B cell (primary cell): ENCODE measurements around the gene MED31. TPM values are rescaled to one million over a fixed set of nuclear protein-coding genes. Genes with fewer than 3 reads are reported as not detected.
A peak's percentile ranks its signal among the peaks of the same experiment; 100 is the strongest.
"Not testable (repeated sequence)": the region's sequence is repeated elsewhere in the genome, so short reads cannot be mapped to it uniquely, and the experiment has no call there.

Source experiments
- ATAC-seq: fragments of 200-7000 bp; cut with Tn5 transposase; one replicate; pipeline ENCODE4 v1.10.0; 2021; ENCODE audit warnings: low read depth, mild to moderate bottlenecking, moderate number of reproducible peaks, moderate library complexity
- CTCF ChIA-PET: fragments of 350-600 bp; sonication (Branson Sonifier 250); formaldehyde crosslinking; loops from one replicate; lab custom pipeline; 2021; ENCODE audit warnings: antibody characterized with exemption, inconsistent platforms; lab: Charles Lee
- POLR2A ChIA-PET: fragments of 350-600 bp; sonication (Branson Sonifier 250); formaldehyde crosslinking; loops from one replicate; lab custom pipeline; 2021; ENCODE audit warnings: antibody characterized with exemption; lab: Charles Lee
- DNase-seq: peaks from one replicate; pipeline ENCODE4 v3.0.0; 2013
- H2AFZ ChIP-seq: 2 replicates; pipeline ENCODE4 v1.6.1; 2012; ENCODE audit warnings: mild to moderate bottlenecking, low read depth, low read length; ENCODE audit not compliant: insufficient read depth, poor library complexity, severe bottlenecking
- H3K27ac ChIP-seq, 2 donors: 1 replicate in 1 of 2; 2 replicates in 1 of 2; pipeline ENCODE4 v1.5.1; 2012 to 2013; ENCODE audit warnings: low read length in 2 of 2, mild to moderate bottlenecking in 2 of 2, moderate library complexity in 1 of 2
- H3K27me3 ChIP-seq, 4 experiments: fragments of 200-600 bp in 1 of 4; sonication (generic) in 1 of 4; replicated peaks in 1 of 4; 1 replicate in 2 of 4; 2 replicates in 2 of 4; pipeline versions ENCODE4 v1.6.1 to v1.7.0; 2013 to 2016; ENCODE audit warnings: low read length in 3 of 4, mild to moderate bottlenecking in 2 of 4, mixed read lengths in 1 of 4, moderate library complexity in 1 of 4; ENCODE audit not compliant: insufficient read depth in 4 of 4, control insufficient read depth in 3 of 4; ENCODE audit errors: control extremely low read depth in 1 of 4
- H3K36me3 ChIP-seq, 2 experiments: replicated peaks in 1 of 2; 1 replicate in 1 of 2; 2 replicates in 1 of 2; pipeline versions ENCODE4 v1.6.1 to v1.7.1; 2013; ENCODE audit warnings: low read length in 1 of 2; ENCODE audit not compliant: insufficient read depth in 2 of 2, control insufficient read depth in 1 of 2; ENCODE audit errors: control extremely low read depth in 1 of 2, extremely low read depth in 1 of 2
- H3K4me1 ChIP-seq, 2 donors: fragments of 200-600 bp in 1 of 2; sonication (generic) in 1 of 2; 1 replicate in 1 of 2; 2 replicates in 1 of 2; pipeline versions ENCODE4 v1.5.1 to v1.6.1; 2013 to 2017; ENCODE audit warnings: low read length in 2 of 2; ENCODE audit not compliant: control insufficient read depth in 2 of 2, insufficient read depth in 2 of 2
- H3K4me2 ChIP-seq: replicated peaks from 2 replicates; pipeline ENCODE3; 2012; ENCODE audit warnings: mild to moderate bottlenecking, low read depth, low read length; ENCODE audit not compliant: poor library complexity, severe bottlenecking
- H3K4me3 ChIP-seq, 5 experiments: fragments of 200-600 bp in 1 of 5; sonication (generic) in 1 of 5; 1 replicate in 3 of 5; 2 replicates in 2 of 5; pipeline versions ENCODE4 v1.5.1 to v1.7.0; 2011 to 2016; ENCODE audit warnings: low read length in 4 of 5, mild to moderate bottlenecking in 4 of 5, low read depth in 2 of 5, control low read depth in 1 of 5, moderate library complexity in 1 of 5; ENCODE audit not compliant: insufficient read depth in 1 of 5; ENCODE audit errors: control extremely low read depth in 1 of 5, extremely low read depth in 1 of 5
- H3K79me2 ChIP-seq: fragments of 200-600 bp; sonication (generic); one replicate; pipeline ENCODE4 v1.6.0; 2016; ENCODE audit warnings: low read length; ENCODE audit not compliant: control insufficient read depth, insufficient read depth
- H3K9ac ChIP-seq: fragments of 200-600 bp; sonication (generic); 2 replicates; pipeline ENCODE4 v1.6.1; 2017; ENCODE audit warnings: mild to moderate bottlenecking, low read length, moderate library complexity
- H3K9me3 ChIP-seq, 3 donors: one replicate each; pipeline versions ENCODE4 v1.6.1 to v1.7.1; 2013; ENCODE audit warnings: low read length in 2 of 3; ENCODE audit not compliant: control insufficient read depth in 2 of 3, insufficient read depth in 1 of 3; ENCODE audit errors: control extremely low read depth in 1 of 3
- H4K20me1 ChIP-seq: 2 replicates; pipeline ENCODE4 v1.6.0; 2012; ENCODE audit warnings: mild to moderate bottlenecking, low read length; ENCODE audit not compliant: insufficient read depth, control insufficient read depth, poor library complexity, severe bottlenecking
- H3K27ac Mint-ChIP-seq: one replicate; pipeline ENCODE4 v1.8.0; 2021; ENCODE audit warnings: mixed read lengths
- H3K27me3 Mint-ChIP-seq: one replicate; pipeline ENCODE4 v1.8.0; 2021; ENCODE audit warnings: mixed read lengths
- H3K4me1 Mint-ChIP-seq: one replicate; pipeline ENCODE4 v1.8.0; 2021; ENCODE audit warnings: mixed read lengths
- H3K4me3 Mint-ChIP-seq: one replicate; pipeline ENCODE4 v1.8.0; 2021; ENCODE audit warnings: mixed read lengths
- H3K9me3 Mint-ChIP-seq: one replicate; pipeline ENCODE4 v1.8.0; 2022; ENCODE audit warnings: mixed read lengths; ENCODE audit not compliant: insufficient read depth
- EZH2 ChIP-seq: IDR thresholded peaks from 2 replicates; pipeline ENCODE4 v1.6.1; 2012; ENCODE audit warnings: borderline replicate concordance, low read depth, mild to moderate bottlenecking, moderate library complexity, low read length; ENCODE audit not compliant: insufficient read depth, poor library complexity, severe bottlenecking
- WGBS: methylation state at CpG from one replicate; pipeline ENCODE4 v1.1.5; 2013; ENCODE audit warnings: missing lambda C conversion rate; ENCODE audit not compliant: insufficient coverage; 5-methylcytosine and 5-hydroxymethylcytosine counted together
- intact Hi-C: fragments of 100-400 bp; cut with micrococcal nuclease; formaldehyde crosslinking; loops from one replicate; pipeline ENCODE4 v1.10.0; 2022
- polyA plus RNA-seq: library from polyadenylated mRNA; depleted of rRNA; stranded (reverse); fragments of >200 nt; gene quantifications from 2 replicates; pipeline ENCODE4 v1.2.3, GENCODE V29; 2012
- total RNA-seq, 2 donors: library from RNA; stranded (reverse); fragments of 120-200 nt in 1 of 2; gene quantifications; 1 replicate in 1 of 2; 2 replicates in 1 of 2; pipeline versions ENCODE4 v1.2.3 to v1.2.4, GENCODE V29; 2013 to 2022
- TF ChIP-seq, protein P1 (sequence below): fragments of 200-600 bp; IDR thresholded peaks from one replicate; pipeline ENCODE4 v1.8.0; 2022; ENCODE audit warnings: antibody characterized with exemption, mild to moderate bottlenecking

Gene MED31
- total and polyA plus RNA-seq, 2 donors (not counting 1 experiment from before 2014, with no cell fraction given): 9.2 to 25.5 TPM

DNA sequence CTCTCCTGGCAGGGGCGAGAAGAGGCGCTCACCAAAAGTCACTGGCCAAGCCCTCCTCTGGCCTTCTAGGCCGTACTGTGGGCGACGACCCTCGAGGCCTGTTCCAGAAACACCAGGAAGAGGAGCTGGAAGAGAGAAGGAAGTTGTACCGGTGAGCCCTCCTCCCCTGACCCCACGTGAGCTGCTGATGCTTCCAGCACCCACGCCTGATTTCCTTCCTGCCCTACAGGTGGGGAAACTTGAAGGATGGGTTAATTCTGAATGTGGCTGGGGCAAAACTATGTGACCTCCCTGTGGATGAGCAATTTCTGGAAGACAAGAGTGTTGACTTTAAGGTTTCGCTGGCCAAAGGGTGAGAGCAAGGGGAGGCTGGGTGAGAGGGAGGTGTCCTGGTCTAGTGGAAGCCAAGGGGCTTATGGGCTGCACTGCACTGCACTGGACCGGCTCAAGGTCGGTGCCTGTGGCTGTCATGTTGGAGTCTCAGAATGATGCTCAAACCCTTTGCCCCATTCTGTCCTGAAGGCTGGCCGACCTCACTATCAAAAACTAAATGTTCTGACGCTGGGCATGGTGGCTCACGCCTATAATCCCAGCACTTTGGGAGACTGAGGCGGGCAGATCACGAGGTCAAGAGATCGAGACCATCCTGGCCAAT, 6.4 kb upstream of the MED31 start:
- H3K4me1 ChIP-seq: peaks cover 51 to 80% of the 10 kb centered on the region in 2 donors
- Mint-ChIP-seq H3K27ac (peak overlapping the region; percentile 94), H3K9me3 (no peaks in the 10 kb centered on the region), H3K4me3 (peak overlapping the region; percentile 94), H3K27me3 (no peaks in the 10 kb centered on the region), H3K4me1 (peaks cover 74% of the 10 kb centered on the region)
- peak overlapping the region; percentile 86 for H3K4me2 ChIP-seq
- no peaks in the 10 kb centered on the region for H4K20me1 ChIP-seq
- H3K36me3 ChIP-seq: no peaks in the 10 kb centered on the region
- H3K9me3 ChIP-seq: peaks cover 0 to 9% (median 0%) of the 10 kb centered on the region in 3 donors
- TF ChIP-seq EZH2: no peak
- TF ChIP-seq, protein P1, sequence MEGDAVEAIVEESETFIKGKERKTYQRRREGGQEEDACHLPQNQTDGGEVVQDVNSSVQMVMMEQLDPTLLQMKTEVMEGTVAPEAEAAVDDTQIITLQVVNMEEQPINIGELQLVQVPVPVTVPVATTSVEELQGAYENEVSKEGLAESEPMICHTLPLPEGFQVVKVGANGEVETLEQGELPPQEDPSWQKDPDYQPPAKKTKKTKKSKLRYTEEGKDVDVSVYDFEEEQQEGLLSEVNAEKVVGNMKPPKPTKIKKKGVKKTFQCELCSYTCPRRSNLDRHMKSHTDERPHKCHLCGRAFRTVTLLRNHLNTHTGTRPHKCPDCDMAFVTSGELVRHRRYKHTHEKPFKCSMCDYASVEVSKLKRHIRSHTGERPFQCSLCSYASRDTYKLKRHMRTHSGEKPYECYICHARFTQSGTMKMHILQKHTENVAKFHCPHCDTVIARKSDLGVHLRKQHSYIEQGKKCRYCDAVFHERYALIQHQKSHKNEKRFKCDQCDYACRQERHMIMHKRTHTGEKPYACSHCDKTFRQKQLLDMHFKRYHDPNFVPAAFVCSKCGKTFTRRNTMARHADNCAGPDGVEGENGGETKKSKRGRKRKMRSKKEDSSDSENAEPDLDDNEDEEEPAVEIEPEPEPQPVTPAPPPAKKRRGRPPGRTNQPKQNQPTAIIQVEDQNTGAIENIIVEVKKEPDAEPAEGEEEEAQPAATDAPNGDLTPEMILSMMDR: no peak
- no peaks in the 10 kb centered on the region for H3K27me3 ChIP-seq
- peak overlapping the region; percentile 25 to 67 for H3K27ac ChIP-seq
- ATAC-seq: no peak
- DNase-seq: no peak
- intact Hi-C loops: loop anchor here (2.0 to 10.0 kb wide), 4 partner anchors 17 to 1177 kb away; partner anchors contain the start of genes DERL2, KDM6B, KIAA0753 and MIS12
- 88% methylated on average over 7 of the region's 18 CpGs for WGBS
- ChIA-PET POLR2A (interaction anchor here (1.0 kb wide), 1 partner anchor 18 kb away, joined by 3 read pairs; a partner anchor contains a TSS), CTCF (interaction anchor here (0.6 to 2.0 kb wide), 3 partner anchors 9 to 253 kb away, joined by 3 to 6 read pairs (median 3); no protein-coding TSS in a partner anchor)
- H3K9ac ChIP-seq: peak overlapping the region; percentile 75
- peaks cover 19% of the 10 kb centered on the region for H3K79me2 ChIP-seq
- peak overlapping the region; percentile 79 for H2AFZ ChIP-seq
- H3K4me3 ChIP-seq: peak overlapping the region in 4 of 5 experiments; percentile 42 to 73 (median 64)

DNA sequence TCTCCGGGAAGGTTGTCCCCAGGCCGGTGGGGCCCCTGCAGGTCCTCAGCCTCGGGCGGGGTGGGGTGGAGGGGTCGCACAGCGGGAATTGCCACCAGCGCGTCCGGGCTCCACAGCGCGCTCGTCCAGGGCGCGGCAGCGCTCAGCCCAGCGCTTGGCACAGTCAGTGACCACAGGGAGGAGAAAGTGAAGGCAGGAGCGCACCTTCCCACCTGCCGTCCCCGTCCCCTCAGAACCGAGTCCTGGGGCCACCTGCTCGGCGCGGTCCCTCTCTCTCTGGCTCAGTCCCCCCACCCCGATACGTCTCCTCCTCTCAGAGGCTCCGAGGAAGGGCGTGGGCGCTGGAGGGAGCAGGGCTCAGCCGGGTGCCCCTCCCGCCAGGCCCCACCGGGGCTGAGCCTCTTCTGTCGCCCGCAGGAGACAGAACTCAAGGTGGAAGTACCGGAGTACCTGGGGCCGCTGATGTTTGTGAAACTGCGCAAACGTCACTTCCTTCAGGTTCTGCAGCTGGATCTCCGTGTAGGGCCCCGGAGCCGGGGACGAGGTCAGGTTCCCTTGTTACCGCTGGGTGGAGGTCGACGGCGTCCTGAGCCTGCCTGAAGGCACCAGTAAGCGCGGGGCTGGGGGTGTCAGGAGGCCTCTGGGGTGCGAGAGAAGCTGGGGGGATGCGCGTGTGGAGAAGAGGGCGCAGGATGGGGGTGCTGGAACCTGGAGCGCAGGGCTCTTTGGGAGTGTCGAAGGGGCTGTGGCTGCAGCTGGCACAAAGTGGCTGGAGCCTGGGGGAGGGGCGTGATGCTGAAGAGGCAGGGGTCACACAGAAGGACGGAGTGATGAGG, 5.6 kb upstream of the MED31 start:
- H3K27me3 ChIP-seq, H3K9me3 Mint-ChIP-seq, H3K36me3 ChIP-seq, H3K27me3 Mint-ChIP-seq, H4K20me1 ChIP-seq, H3K9me3 ChIP-seq: not testable (repeated sequence)
- intact Hi-C loops: loop anchor here (2.0 to 10.0 kb wide), 4 partner anchors 16 to 1178 kb away; partner anchors contain the start of genes DERL2, KDM6B, KIAA0753 and MIS12
- peaks cover 74% of the 10 kb centered on the region for H3K4me1 Mint-ChIP-seq
- ATAC-seq (peak; percentile 73), DNase-seq (peak; percentile 85)
- ChIA-PET POLR2A (interaction anchor here (1.0 kb wide), 1 partner anchor 17 kb away, joined by 3 read pairs; a partner anchor contains a TSS), CTCF (interaction anchor here (0.6 to 2.0 kb wide), 3 partner anchors 8 to 254 kb away, joined by 3 to 6 read pairs (median 3); no protein-coding TSS in a partner anchor)
- peak overlapping the region; percentile 25 to 67 for H3K27ac ChIP-seq
- peaks cover 19% of the 10 kb centered on the region for H3K79me2 ChIP-seq
- peak overlapping the region; percentile 75 for H3K9ac ChIP-seq
- H3K4me3 ChIP-seq: peak overlapping the region in 4 of 5 experiments; percentile 42 to 73 (median 64)
- peak overlapping the region; percentile 79 for H2AFZ ChIP-seq
- peak overlapping the region; percentile 86 for H3K4me2 ChIP-seq
- WGBS: 8% methylated on average over 25 of the region's 55 CpGs
- H3K27ac Mint-ChIP-seq: peak overlapping the region; percentile 94
- peaks cover 51 to 80% of the 10 kb centered on the region in 2 donors for H3K4me1 ChIP-seq
- peak overlapping the region; percentile 94 for H3K4me3 Mint-ChIP-seq

DNA sequence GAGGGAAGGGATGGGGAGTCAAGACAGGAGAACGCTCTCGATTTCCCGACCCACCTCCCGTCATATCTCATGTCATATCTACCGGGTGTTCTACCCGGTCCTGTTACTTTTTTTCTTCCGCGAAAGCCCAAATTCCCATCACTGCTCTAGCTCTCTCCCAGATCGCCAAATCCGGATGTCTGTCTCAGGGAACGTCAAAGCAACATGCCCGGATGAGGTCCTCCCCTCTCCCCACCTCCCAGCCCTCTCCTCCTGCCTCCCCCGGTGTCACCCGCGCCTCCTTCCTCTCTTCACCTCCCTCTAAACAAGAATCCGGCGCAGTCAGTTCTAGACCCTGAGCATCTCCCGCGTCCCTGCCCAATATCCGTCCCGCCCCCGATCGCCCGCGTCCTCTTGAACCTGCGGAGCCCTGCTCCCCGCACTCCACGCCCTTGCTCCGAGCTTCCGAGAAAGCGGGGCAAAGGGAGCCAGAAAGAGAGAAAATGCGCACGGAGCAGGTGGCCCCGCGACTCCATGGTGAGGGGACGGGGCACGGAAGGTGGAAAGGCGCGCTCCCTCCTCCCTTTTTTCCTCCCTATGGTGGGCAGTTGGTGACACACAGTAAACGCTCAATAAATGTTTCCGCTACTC, 4.4 kb upstream of the MED31 start:
- H3K4me2 ChIP-seq, CTCF ChIA-PET: not testable (repeated sequence)
- H3K4me3 ChIP-seq: peak overlapping the region in 2 of 5 experiments; percentile 38 to 39

More for the DNA sequence above, 4.4 kb upstream of the MED31 start:
- intact Hi-C loops: loop anchor here (2.0 to 10.0 kb wide), 4 partner anchors 15 to 1179 kb away; partner anchors contain the start of genes DERL2, KDM6B, KIAA0753 and MIS12
- H2AFZ ChIP-seq, H3K27me3 Mint-ChIP-seq, ATAC-seq, H3K36me3 ChIP-seq, H3K9me3 ChIP-seq, H3K27me3 ChIP-seq, H3K9me3 Mint-ChIP-seq, POLR2A ChIA-PET, H4K20me1 ChIP-seq, H3K27ac ChIP-seq: not testable (repeated sequence)
- H3K4me1 Mint-ChIP-seq: peaks cover 70% of the 10 kb centered on the region
- H3K9ac ChIP-seq: peak overlapping the region; percentile 27
- DNase-seq: peak; percentile 7
- H3K4me1 ChIP-seq: peaks cover 43 to 74% of the 10 kb centered on the region in 2 donors
- H3K4me3 Mint-ChIP-seq: peak overlapping the region; percentile 82
- WGBS: 3% methylated on average over 7 of the region's 41 CpGs
- peaks cover 21% of the 10 kb centered on the region for H3K79me2 ChIP-seq
- peak overlapping the region; percentile 74 for H3K27ac Mint-ChIP-seq
